CD4-positive, alpha-beta T cell (primary cell): ENCODE data around the gene MTG1. TPM values are rescaled to one million over a fixed set of nuclear protein-coding genes. Genes with fewer than 3 reads are reported as not detected.
"Not testable (repeated sequence)": the region's sequence is repeated elsewhere in the genome, so short reads cannot be mapped to it uniquely, and the experiment has no call there.

ENCODE experiments used
- ATAC-seq: fragments of 200-7000 bp; cut with Tn5 transposase; one replicate; pipeline ENCODE4 v1.10.0; 2022; ENCODE audit warnings: mild to moderate bottlenecking; ENCODE audit not compliant: poor library complexity
- CTCF ChIA-PET: fragments of 350-600 bp; sonication (Branson Sonifier 250); formaldehyde crosslinking; loops from one replicate; lab custom pipeline; 2021; ENCODE audit warnings: antibody characterized with exemption, inconsistent platforms; lab: Charles Lee
- POLR2A ChIA-PET: fragments of 350-600 bp; sonication (Branson Sonifier 250); formaldehyde crosslinking; loops from one replicate; lab custom pipeline; 2021; ENCODE audit warnings: antibody characterized with exemption, inconsistent platforms; lab: Charles Lee
- DNase-seq, 14 experiments: peaks; one replicate each; pipeline ENCODE4 v3.0.0-alpha.2; 2013 to 2020; ENCODE audit warnings: mixed read lengths in 2 of 14
- H3K27ac ChIP-seq, 2 donors: one replicate each; pipeline versions ENCODE4 v1.5.1 to v1.7.0; 2013; ENCODE audit warnings: low read length in 2 of 2, low read depth in 1 of 2, mild to moderate bottlenecking in 1 of 2
- H3K27me3 ChIP-seq, 2 experiments: 1 replicate in 1 of 2; 2 replicates in 1 of 2; pipeline versions ENCODE4 v1.6.1 to v1.7.0; 2013; ENCODE audit warnings: low read length in 2 of 2, control low read depth in 1 of 2, mild to moderate bottlenecking in 1 of 2, moderate library complexity in 1 of 2; ENCODE audit not compliant: insufficient read depth in 2 of 2, control insufficient read depth in 1 of 2
- H3K36me3 ChIP-seq: one replicate; pipeline ENCODE4 v1.6.1; 2013; ENCODE audit warnings: low read length, control low read depth; ENCODE audit not compliant: insufficient read depth
- H3K4me1 ChIP-seq: one replicate; pipeline ENCODE4 v1.6.1; 2013; ENCODE audit warnings: low read length, control low read depth; ENCODE audit not compliant: insufficient read depth
- H3K4me3 ChIP-seq: one replicate; pipeline ENCODE4 v1.5.1; 2013; ENCODE audit warnings: mild to moderate bottlenecking, low read length, moderate library complexity
- H3K9me3 ChIP-seq, 2 experiments: 1 replicate in 1 of 2; 2 replicates in 1 of 2; pipeline versions ENCODE4 v1.6.1 to v1.7.0; 2013; ENCODE audit warnings: low read length in 2 of 2, mild to moderate bottlenecking in 2 of 2, control low read depth in 1 of 2, moderate library complexity in 1 of 2; ENCODE audit not compliant: control insufficient read depth in 1 of 2, insufficient read depth in 1 of 2
- H3K27ac Mint-ChIP-seq: one replicate; pipeline ENCODE4 v1.8.0; 2020; ENCODE audit warnings: mixed read lengths
- H3K27me3 Mint-ChIP-seq: one replicate; pipeline ENCODE4 v1.8.0; 2021; ENCODE audit warnings: mixed read lengths
- H3K36me3 Mint-ChIP-seq: one replicate; pipeline ENCODE4 v1.8.0; 2021; ENCODE audit warnings: low read depth, mixed read lengths
- H3K4me1 Mint-ChIP-seq: one replicate; pipeline ENCODE4 v1.8.0; 2021; ENCODE audit warnings: low read depth, mixed read lengths
- H3K4me3 Mint-ChIP-seq: one replicate; pipeline ENCODE4 v1.8.0; 2020; ENCODE audit warnings: mild to moderate bottlenecking, mixed read lengths
- H3K9me3 Mint-ChIP-seq: one replicate; pipeline ENCODE4 v1.8.0; 2020; ENCODE audit warnings: mixed read lengths
- intact Hi-C, 2 experiments: fragments of 100-400 bp; cut with DNase I in 1 of 2; cut with micrococcal nuclease in 1 of 2; formaldehyde crosslinking; loops; one replicate each; pipeline versions ENCODE4 v1.15.1 to v1.9.0; 2023 to 2025; cut with DNase I, micrococcal nuclease
- total RNA-seq, 174 experiments: library from RNA in 2 of 174; stranded (reverse) in 2 of 174; gene quantifications; one replicate each; pipeline ENCODE4 v1.2.3 and lab custom pipeline; 2021 to 2026

Gene MTG1
- total RNA-seq, 2 experiments from 2014 or later, result 28.5 to 34.9 TPM

DNA sequence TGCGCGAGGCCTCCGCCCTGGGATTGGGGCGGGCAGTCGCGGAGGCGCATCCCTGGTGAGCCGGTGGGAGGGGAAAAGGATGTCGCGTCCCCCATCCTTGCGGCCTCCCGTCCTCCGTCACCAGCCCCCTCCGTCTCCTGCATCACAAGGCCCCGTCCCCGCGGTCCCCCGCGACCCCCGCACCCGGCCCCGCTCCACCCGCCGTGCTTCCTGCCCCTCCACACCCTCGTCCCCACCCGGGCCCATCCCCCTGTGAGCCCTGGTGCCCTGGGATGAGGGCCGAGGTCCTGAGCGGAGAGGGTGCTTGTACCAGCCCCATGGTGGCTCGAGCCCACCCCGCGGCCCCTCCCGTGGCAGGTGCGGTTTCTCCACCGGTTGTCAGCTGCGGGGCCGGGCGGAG lies 30.6 kb downstream of the MTG1 start, which contains the start of gene SPRN:
Gene SPRN, minus strand, starts transcription at position 25 of the 400 bp plus-strand sequence. CDS start 944 bp downstream, outside the sequence.
- H3K27me3 Mint-ChIP-seq, intact Hi-C loops, CTCF ChIA-PET, H3K4me1 Mint-ChIP-seq, ATAC-seq, H3K27me3 ChIP-seq, H3K36me3 ChIP-seq, H3K27ac Mint-ChIP-seq, H3K9me3 ChIP-seq, DNase-seq, H3K9me3 Mint-ChIP-seq, H3K4me3 ChIP-seq, H3K4me1 ChIP-seq, POLR2A ChIA-PET, H3K27ac ChIP-seq: not testable (repeated sequence)
- Mint-ChIP-seq H3K36me3 (peaks cover 11% of the 10 kb centered on the region), H3K4me3 (peak within 1 kb of the TSS; percentile 25)

DNA sequence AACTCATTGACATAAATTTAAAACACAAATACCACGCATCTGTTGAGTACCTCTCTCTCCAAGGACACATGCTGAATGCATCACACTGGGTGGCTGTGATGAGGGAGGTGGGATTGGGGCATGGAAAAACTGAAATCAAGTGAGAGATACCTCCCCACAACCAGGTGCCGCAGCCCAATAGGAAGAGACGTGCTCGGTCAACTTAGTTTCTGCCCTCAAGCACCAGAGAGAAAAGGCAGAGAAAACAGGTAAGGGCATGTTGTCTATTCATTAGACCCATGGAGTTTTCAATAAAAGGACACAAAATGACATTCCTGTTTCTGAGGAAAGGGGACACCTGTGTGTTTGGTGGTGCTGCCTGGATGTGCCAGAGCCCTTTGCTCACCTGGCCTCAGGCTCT lies 35.6 kb downstream of the MTG1 start:
- DNase-seq, ATAC-seq, H3K4me1 Mint-ChIP-seq, POLR2A ChIA-PET, H3K9me3 Mint-ChIP-seq, H3K4me3 ChIP-seq, H3K27ac ChIP-seq, H3K27me3 ChIP-seq, H3K36me3 ChIP-seq, H3K4me3 Mint-ChIP-seq, intact Hi-C loops, H3K27ac Mint-ChIP-seq, H3K27me3 Mint-ChIP-seq, H3K36me3 Mint-ChIP-seq, CTCF ChIA-PET, H3K9me3 ChIP-seq, H3K4me1 ChIP-seq: not testable (repeated sequence)

DNA sequence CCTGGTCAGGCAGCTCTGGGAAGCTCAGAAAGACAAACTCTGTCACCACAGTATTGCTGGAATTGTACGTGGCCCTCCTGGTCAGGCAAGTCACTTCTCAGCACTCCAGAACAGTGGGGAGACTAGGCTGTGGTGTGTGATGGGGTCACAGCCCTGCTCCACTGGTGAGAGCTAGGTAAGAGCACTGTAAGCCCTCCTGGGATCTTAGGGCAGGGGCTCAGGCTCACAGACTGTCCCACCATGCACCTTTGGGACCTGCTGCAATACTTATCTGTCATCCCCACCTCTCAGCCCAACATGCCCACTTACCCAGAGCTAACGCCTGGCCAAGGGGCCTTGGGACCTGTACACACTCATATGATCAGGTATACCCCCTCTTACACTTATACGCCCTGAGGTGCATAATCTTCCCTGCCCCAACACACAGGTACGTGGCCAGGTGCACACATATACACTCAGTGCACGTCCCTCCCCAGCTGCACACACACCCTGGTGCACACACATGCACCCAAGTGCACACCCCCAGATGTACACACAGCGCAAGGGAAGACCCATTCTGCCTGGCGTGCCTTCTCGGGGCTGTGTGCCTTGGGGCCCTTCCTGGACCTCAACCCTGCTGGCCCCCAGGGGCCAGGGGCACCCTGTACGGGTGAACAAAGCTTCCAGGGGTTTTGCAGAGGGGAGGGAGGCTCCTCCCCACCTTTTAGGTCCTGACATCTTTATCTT lies 38.1 kb downstream of the MTG1 start:
- H3K4me3 Mint-ChIP-seq, POLR2A ChIA-PET, ATAC-seq: not testable (repeated sequence)

DNA sequence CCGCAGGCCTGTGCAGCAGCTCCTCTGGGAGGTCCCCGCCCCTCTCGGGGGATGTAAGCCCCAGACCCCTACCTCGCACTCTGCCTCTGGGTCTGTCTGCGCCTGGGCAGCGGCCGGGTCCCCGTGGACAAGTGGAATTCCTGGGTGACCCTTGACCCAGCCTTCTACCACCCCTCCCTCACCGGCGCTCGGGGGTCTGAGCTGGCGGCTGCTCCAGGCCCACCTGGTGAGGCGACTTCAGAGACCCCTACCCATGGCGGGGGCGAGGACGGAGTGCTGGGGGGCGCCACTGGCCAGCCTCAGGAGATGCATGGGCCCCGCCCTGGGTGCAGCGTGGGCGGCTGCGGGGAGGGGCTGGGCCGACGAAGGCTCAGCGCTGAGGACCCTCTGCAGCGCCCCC lies 38.8 kb downstream of the MTG1 start:
- H3K9me3 Mint-ChIP-seq, H3K27ac ChIP-seq, H3K4me1 ChIP-seq, H3K27me3 Mint-ChIP-seq, H3K4me3 Mint-ChIP-seq, H3K36me3 ChIP-seq, H3K9me3 ChIP-seq, POLR2A ChIA-PET, H3K27ac Mint-ChIP-seq, CTCF ChIA-PET, H3K36me3 Mint-ChIP-seq, DNase-seq, H3K4me3 ChIP-seq, ATAC-seq, H3K27me3 ChIP-seq, H3K4me1 Mint-ChIP-seq: not testable (repeated sequence)
- intact Hi-C loops, result loop anchor here in 1 of 2 experiments (10.0 kb wide), 1 partner anchor 142 kb away; no protein-coding TSS in a partner anchor

More for the DNA sequence above, 38.1 kb downstream of the MTG1 start:
- H3K9me3 Mint-ChIP-seq, H3K36me3 Mint-ChIP-seq, H3K27me3 ChIP-seq, H3K4me3 ChIP-seq, H3K9me3 ChIP-seq, H3K27me3 Mint-ChIP-seq, H3K27ac Mint-ChIP-seq, H3K4me1 ChIP-seq, H3K4me1 Mint-ChIP-seq, DNase-seq, H3K36me3 ChIP-seq, CTCF ChIA-PET, H3K27ac ChIP-seq: not testable (repeated sequence)
- intact Hi-C loops, result loop anchor here in 1 of 2 experiments (10.0 kb wide), 1 partner anchor 143 kb away; no protein-coding TSS in a partner anchor
